ENCODE results near the gene CYP4V2.

CYP4V2 gene

GRCh38 chr4:186204103-186204559 lies 12.8 kb downstream of the CYP4V2 start:
- H3K4me3 ChIP-seq (ENCODE audit: low read depth, low read length, poor library complexity, severe bottlenecking): no peak overlapping the region
- H3K9ac ChIP-seq (ENCODE audit: low read length): no peak overlapping the region
- no peaks in the 10 kb centered on the region; the same call in 1 of the 2 replicates for H3K36me3 ChIP-seq (ENCODE audit: insufficient read depth, low read length)
- H3K9me3 ChIP-seq (ENCODE audit: low read length): 0 out of 2 replicates have a peak, but pooled peaks cover 2% of the 10 kb centered on the region
- H3K9me2 ChIP-seq (ENCODE audit: low read depth, low read length): no peaks in the 10 kb centered on the region
- no peak overlapping the region for H2AFZ ChIP-seq (ENCODE audit: low read length)
- no peak overlapping the region for H3K4me2 ChIP-seq (ENCODE audit: low read length)
- H4K20me1 ChIP-seq (ENCODE audit: insufficient read depth, low read length): no peaks in the 10 kb centered on the region
- peaks cover 5% of the 10 kb centered on the region for H3K4me1 ChIP-seq (ENCODE audit: insufficient read depth, low read length, severe bottlenecking)
- no peak overlapping the region for H3K27ac ChIP-seq (ENCODE audit: low read depth, low read length, poor library complexity, severe bottlenecking)
- H3F3A ChIP-seq (ENCODE audit: insufficient read depth, low read length): no peaks in the 10 kb centered on the region
- H3K79me2 ChIP-seq (ENCODE audit: insufficient read depth, low read length): no peaks in the 10 kb centered on the region
- TF ChIP-seq EZH2 (IDR thresholded peaks at IDR 0.05; ENCODE audit: borderline replicate concordance, low read length) (no peak), CTCF (IDR thresholded peaks at IDR 0.05; ENCODE audit: low read length) (no peak)
- H3K27me3 ChIP-seq (ENCODE audit: insufficient read depth, low read length): no peaks in the 10 kb centered on the region

DNA sequence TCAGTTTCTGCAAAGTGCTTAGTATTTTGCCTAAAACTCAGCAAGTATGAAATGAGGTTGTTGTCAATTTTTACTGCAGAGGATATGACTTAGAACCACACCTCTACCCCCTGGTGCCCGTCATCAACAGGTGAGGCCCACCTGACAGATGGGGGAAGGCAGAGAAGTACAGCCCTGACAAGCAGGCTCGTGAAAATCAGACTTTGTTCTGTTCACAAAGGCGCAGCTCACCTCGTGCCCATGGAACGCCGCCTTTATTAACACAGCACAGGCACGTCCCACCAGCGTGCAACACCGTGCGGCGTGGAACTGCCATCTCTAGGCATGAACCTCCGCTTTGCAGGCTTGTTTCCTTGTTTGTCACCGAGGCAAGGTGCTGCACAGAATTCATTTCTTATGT lies 13.3 kb downstream of the CYP4V2 start:
- Histone ChIP-seq H3K27me3 (ENCODE audit: insufficient read depth, low read length) (no peaks in the 10 kb centered on the region), H3K9me2 (ENCODE audit: low read depth, low read length) (no peaks in the 10 kb centered on the region), H2AFZ (ENCODE audit: low read length) (no peak overlapping the region), H3K36me3 (ENCODE audit: insufficient read depth, low read length) (no peaks in the 10 kb centered on the region; the same call in 1 of the 2 replicates), H3K4me3 (ENCODE audit: low read depth, low read length, poor library complexity, severe bottlenecking) (no peak overlapping the region), H3K9ac (ENCODE audit: low read length) (no peak overlapping the region), H3K27ac (ENCODE audit: low read depth, low read length, poor library complexity, severe bottlenecking) (no peak overlapping the region), H3K4me2 (ENCODE audit: low read length) (no peak overlapping the region), H3K4me1 (ENCODE audit: insufficient read depth, low read length, severe bottlenecking) (peaks cover 5% of the 10 kb centered on the region), H3K79me2 (ENCODE audit: insufficient read depth, low read length) (no peaks in the 10 kb centered on the region), H3F3A (ENCODE audit: insufficient read depth, low read length) (no peaks in the 10 kb centered on the region), H4K20me1 (ENCODE audit: insufficient read depth, low read length) (no peaks in the 10 kb centered on the region), H3K9me3 (ENCODE audit: low read length) (0 out of 2 replicates have a peak, but pooled peaks cover 3% of the 10 kb centered on the region)
- TF ChIP-seq EZH2 (IDR thresholded peaks at IDR 0.05; ENCODE audit: borderline replicate concordance, low read length): no peak
- TF ChIP-seq CTCF (IDR thresholded peaks at IDR 0.05; ENCODE audit: low read length): no peak

DNA sequence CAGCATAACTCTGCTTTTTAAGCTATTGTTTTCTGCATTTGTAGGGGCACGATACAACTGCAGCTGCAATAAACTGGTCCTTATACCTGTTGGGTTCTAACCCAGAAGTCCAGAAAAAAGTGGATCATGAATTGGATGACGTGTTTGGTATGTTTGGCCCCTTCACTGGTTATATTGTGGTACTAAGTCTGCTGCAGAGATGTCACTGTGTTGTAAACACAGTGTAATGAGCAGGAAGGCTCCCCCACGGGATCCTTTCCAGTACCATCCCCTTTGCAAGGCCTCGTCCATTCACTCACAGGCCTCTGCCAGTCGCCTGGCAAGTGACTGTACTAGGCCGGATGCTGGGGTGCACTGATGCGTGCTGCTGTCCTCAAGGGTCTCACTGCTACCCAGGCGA lies 13.8 kb downstream of the CYP4V2 start:
- no peak overlapping the region for H2AFZ ChIP-seq (ENCODE audit: low read length)
- 0 out of 2 replicates have a peak, but pooled peaks cover 3% of the 10 kb centered on the region for H3K9me3 ChIP-seq (ENCODE audit: low read length)
- no peaks in the 10 kb centered on the region for H3K79me2 ChIP-seq (ENCODE audit: insufficient read depth, low read length)
- TF ChIP-seq CTCF (IDR thresholded peaks at IDR 0.05; ENCODE audit: low read length): no peak
- no peak for TF ChIP-seq EZH2 (IDR thresholded peaks at IDR 0.05; ENCODE audit: borderline replicate concordance, low read length)
- no peaks in the 10 kb centered on the region for H4K20me1 ChIP-seq (ENCODE audit: insufficient read depth, low read length)
- H3K4me2 ChIP-seq (ENCODE audit: low read length): no peak overlapping the region
- no peak overlapping the region for H3K9ac ChIP-seq (ENCODE audit: low read length)
- peaks cover 5% of the 10 kb centered on the region for H3K4me1 ChIP-seq (ENCODE audit: insufficient read depth, low read length, severe bottlenecking)
- no peaks in the 10 kb centered on the region for H3K9me2 ChIP-seq (ENCODE audit: low read depth, low read length)
- H3K36me3 ChIP-seq (ENCODE audit: insufficient read depth, low read length): no peaks in the 10 kb centered on the region; the same call in 1 of the 2 replicates
- H3K27me3 ChIP-seq (ENCODE audit: insufficient read depth, low read length): no peaks in the 10 kb centered on the region
- H3K4me3 ChIP-seq (ENCODE audit: low read depth, low read length, poor library complexity, severe bottlenecking): no peak overlapping the region
- H3F3A ChIP-seq (ENCODE audit: insufficient read depth, low read length): no peaks in the 10 kb centered on the region
- H3K27ac ChIP-seq (ENCODE audit: low read depth, low read length, poor library complexity, severe bottlenecking): no peak overlapping the region

Data from OCI-LY1 (cell line).